Measurements from ENCODE around the gene ATG2B.

DNA sequence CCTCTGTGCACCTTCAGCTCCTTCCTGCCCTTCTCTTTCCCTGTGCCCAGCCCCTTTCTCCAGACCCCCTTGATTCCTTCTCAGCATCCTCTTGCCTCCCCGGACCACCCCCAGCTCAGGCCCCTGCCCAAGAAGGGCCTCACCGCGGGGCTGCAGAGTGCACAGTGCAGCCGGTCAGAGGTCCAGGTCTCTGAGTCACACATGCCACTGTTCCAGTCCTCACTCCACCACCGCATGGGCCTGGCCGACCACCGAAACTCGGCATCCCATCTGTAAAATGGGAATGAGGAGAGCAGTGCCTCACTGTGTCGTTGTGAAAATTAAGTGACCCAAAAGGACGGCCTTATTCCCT, 93.8 kb downstream of the ATG2B start:
- TF ChIP-seq, protein P1, sequence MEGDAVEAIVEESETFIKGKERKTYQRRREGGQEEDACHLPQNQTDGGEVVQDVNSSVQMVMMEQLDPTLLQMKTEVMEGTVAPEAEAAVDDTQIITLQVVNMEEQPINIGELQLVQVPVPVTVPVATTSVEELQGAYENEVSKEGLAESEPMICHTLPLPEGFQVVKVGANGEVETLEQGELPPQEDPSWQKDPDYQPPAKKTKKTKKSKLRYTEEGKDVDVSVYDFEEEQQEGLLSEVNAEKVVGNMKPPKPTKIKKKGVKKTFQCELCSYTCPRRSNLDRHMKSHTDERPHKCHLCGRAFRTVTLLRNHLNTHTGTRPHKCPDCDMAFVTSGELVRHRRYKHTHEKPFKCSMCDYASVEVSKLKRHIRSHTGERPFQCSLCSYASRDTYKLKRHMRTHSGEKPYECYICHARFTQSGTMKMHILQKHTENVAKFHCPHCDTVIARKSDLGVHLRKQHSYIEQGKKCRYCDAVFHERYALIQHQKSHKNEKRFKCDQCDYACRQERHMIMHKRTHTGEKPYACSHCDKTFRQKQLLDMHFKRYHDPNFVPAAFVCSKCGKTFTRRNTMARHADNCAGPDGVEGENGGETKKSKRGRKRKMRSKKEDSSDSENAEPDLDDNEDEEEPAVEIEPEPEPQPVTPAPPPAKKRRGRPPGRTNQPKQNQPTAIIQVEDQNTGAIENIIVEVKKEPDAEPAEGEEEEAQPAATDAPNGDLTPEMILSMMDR (IDR thresholded peaks at IDR 0.05) = no peak
- TF ChIP-seq POLR2AphosphoS5 (IDR thresholded peaks at IDR 0.05) = no peak
- no peak for TF ChIP-seq POLR2A (IDR thresholded peaks at IDR 0.05)

Data from prostate gland (tissue), 2 donors.